MM.1S (cell line): Measurements from ENCODE around the gene IPO5.

ENCODE experiments used
- DNase-seq: peaks from one replicate; pipeline ENCODE4 v3.0.0-alpha.2; 2015
- H2AFZ ChIP-seq: fragments of 300-600 bp; sonication (generic); 2 replicates; pipeline ENCODE4 v1.6.0; 2016; ENCODE audit warnings: antibody characterized with exemption, low read length
- H3F3A ChIP-seq: fragments of 300-600 bp; sonication (generic); 2 replicates; pipeline ENCODE4 v1.6.1; 2016; ENCODE audit warnings: mild to moderate bottlenecking, antibody characterized with exemption, low read length, moderate library complexity, mixed read lengths; ENCODE audit not compliant: insufficient read depth
- H3K27ac ChIP-seq: fragments of 300-600 bp; sonication (generic); 2 replicates; pipeline ENCODE4 v1.5.1; 2016; ENCODE audit warnings: mild to moderate bottlenecking, low read length
- H3K27me3 ChIP-seq: fragments of 300-600 bp; sonication (generic); replicated peaks from 2 replicates; pipeline ENCODE4 v1.6.0; 2016; ENCODE audit warnings: low read length; ENCODE audit not compliant: insufficient read depth
- H3K36me3 ChIP-seq: fragments of 300-600 bp; sonication (generic); replicated peaks from 2 replicates; pipeline ENCODE4 v1.6.1; 2016; ENCODE audit warnings: mild to moderate bottlenecking, low read length, mixed read lengths; ENCODE audit not compliant: insufficient read depth
- H3K4me1 ChIP-seq: fragments of 300-600 bp; sonication (generic); 2 replicates; pipeline ENCODE4 v1.6.1; 2016; ENCODE audit warnings: low read length, mixed read lengths
- H3K4me2 ChIP-seq: fragments of 300-600 bp; sonication (generic); 2 replicates; pipeline ENCODE4 v1.6.0; 2016; ENCODE audit warnings: low read depth, low read length
- H3K4me3 ChIP-seq: fragments of 300-600 bp; sonication (generic); 2 replicates; pipeline ENCODE4 v1.5.1; 2016; ENCODE audit warnings: low read length, mixed read lengths
- H3K79me2 ChIP-seq: fragments of 300-600 bp; sonication (generic); 2 replicates; pipeline ENCODE4 v1.6.1; 2016; ENCODE audit warnings: mixed run types, low read length, mixed read lengths
- H3K9ac ChIP-seq: fragments of 300-600 bp; sonication (generic); 2 replicates; pipeline ENCODE4 v1.6.1; 2016; ENCODE audit warnings: low read length, mixed read lengths
- H3K9me2 ChIP-seq: fragments of 300-600 bp; sonication (generic); replicated peaks from 2 replicates; pipeline ENCODE4 v1.6.1; 2016; ENCODE audit warnings: mild to moderate bottlenecking, low read length, mixed read lengths; ENCODE audit not compliant: insufficient read depth
- H3K9me3 ChIP-seq: fragments of 300-600 bp; sonication (generic); replicated peaks from 2 replicates; pipeline ENCODE4 v1.6.1; 2016; ENCODE audit warnings: mild to moderate bottlenecking, low read length, mixed read lengths; ENCODE audit not compliant: insufficient read depth
- H4K20me1 ChIP-seq: fragments of 300-600 bp; sonication (generic); 2 replicates; pipeline ENCODE4 v1.6.1; 2016; ENCODE audit warnings: mild to moderate bottlenecking, low read length, moderate library complexity, mixed read lengths; ENCODE audit not compliant: insufficient read depth
- EZH2 ChIP-seq: fragments of 300-600 bp; sonication (generic); optimal IDR thresholded peaks from 2 replicates; pipeline ENCODE3; 2017; ENCODE audit warnings: low read depth, mild to moderate bottlenecking, antibody characterized with exemption, low read length, mixed read lengths
- EZH2phosphoT487 ChIP-seq: fragments of 300-600 bp; sonication (generic); IDR thresholded peaks from 2 replicates; pipeline ENCODE4 v1.6.1; 2018; ENCODE audit warnings: antibody characterized with exemption, low read length
- TF ChIP-seq, protein P1 (sequence below): fragments of 300-600 bp; sonication (generic); IDR thresholded peaks from 2 replicates; pipeline ENCODE4 v1.5.1; 2016; ENCODE audit warnings: antibody characterized with exemption, low read length, mixed read lengths

The IPO5 gene

DNA sequence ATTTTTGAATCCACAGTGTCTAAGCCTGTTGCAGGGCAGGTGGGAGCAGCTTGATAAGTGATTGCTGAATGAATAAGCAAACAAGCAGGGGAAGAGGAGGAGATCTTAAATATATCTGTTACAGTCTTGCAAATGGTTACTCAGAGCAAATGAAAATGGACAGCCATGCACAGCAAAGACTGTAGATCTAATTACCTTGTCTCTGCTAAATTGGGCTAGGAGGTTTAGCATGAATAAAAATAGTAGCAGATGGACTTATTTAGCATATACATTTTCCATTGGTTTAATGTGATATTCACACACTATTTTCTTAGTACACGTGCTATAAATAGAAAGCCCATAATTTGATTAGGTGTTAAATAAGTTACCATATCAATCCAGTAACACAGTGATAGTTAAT lies 116.5 kb downstream of the IPO5 start:
- DNase-seq: no peak
- no peaks in the 10 kb centered on the region for H3K4me1 ChIP-seq
- TF ChIP-seq, protein P1, sequence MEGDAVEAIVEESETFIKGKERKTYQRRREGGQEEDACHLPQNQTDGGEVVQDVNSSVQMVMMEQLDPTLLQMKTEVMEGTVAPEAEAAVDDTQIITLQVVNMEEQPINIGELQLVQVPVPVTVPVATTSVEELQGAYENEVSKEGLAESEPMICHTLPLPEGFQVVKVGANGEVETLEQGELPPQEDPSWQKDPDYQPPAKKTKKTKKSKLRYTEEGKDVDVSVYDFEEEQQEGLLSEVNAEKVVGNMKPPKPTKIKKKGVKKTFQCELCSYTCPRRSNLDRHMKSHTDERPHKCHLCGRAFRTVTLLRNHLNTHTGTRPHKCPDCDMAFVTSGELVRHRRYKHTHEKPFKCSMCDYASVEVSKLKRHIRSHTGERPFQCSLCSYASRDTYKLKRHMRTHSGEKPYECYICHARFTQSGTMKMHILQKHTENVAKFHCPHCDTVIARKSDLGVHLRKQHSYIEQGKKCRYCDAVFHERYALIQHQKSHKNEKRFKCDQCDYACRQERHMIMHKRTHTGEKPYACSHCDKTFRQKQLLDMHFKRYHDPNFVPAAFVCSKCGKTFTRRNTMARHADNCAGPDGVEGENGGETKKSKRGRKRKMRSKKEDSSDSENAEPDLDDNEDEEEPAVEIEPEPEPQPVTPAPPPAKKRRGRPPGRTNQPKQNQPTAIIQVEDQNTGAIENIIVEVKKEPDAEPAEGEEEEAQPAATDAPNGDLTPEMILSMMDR: no peak
- TF ChIP-seq EZH2 (no peak), EZH2phosphoT487 (no peak)

DNA sequence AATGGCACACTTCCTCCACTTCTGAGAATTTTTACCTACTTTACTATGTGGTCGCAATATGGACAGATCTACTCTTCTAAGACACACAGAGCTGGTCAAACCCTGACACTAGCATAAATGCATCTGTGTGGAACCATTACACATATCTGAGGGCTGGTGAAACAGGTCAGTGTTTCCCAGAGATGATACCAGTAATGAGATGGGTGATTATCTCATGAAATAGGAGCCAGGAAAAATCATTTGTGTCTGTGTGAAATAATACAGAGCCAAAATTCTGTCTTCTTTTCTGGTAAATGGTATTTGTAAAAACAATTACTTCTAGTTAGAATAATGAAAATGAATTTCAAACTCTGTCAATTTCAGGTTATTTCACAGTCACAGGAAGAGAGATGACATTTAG lies 117.8 kb downstream of the IPO5 start:
- H3K4me3 ChIP-seq: no peak overlapping the region
- H3K4me1 ChIP-seq: no peaks in the 10 kb centered on the region
- H3F3A ChIP-seq: no peaks in the 10 kb centered on the region
- H3K36me3 ChIP-seq: no peaks in the 10 kb centered on the region
- H3K79me2 ChIP-seq: no peaks in the 10 kb centered on the region
- no peak overlapping the region for H3K4me2 ChIP-seq
- no peaks in the 10 kb centered on the region for H3K27me3 ChIP-seq
- no peaks in the 10 kb centered on the region; the same call in 1 of the 2 replicates for H4K20me1 ChIP-seq
- H3K9me3 ChIP-seq: no peaks in the 10 kb centered on the region
- no peak overlapping the region for H3K27ac ChIP-seq
- H3K9ac ChIP-seq: no peak overlapping the region
- no peak for DNase-seq
- no peak for TF ChIP-seq EZH2phosphoT487
- no peak for TF ChIP-seq EZH2
- no peaks in the 10 kb centered on the region for H3K9me2 ChIP-seq
- H2AFZ ChIP-seq: no peak overlapping the region

More for the DNA sequence above, 116.5 kb downstream of the IPO5 start:
- H3K36me3 ChIP-seq: no peaks in the 10 kb centered on the region
- no peak overlapping the region for H3K4me3 ChIP-seq
- no peaks in the 10 kb centered on the region for H3K9me3 ChIP-seq
- H3K27ac ChIP-seq: no peak overlapping the region
- H3K9ac ChIP-seq: no peak overlapping the region
- no peaks in the 10 kb centered on the region for H3K27me3 ChIP-seq
- no peaks in the 10 kb centered on the region; the same call in 1 of the 2 replicates for H4K20me1 ChIP-seq
- no peak overlapping the region for H3K4me2 ChIP-seq
- no peak overlapping the region for H2AFZ ChIP-seq
- H3F3A ChIP-seq: no peaks in the 10 kb centered on the region
- no peaks in the 10 kb centered on the region for H3K9me2 ChIP-seq
- H3K79me2 ChIP-seq: no peaks in the 10 kb centered on the region

DNA sequence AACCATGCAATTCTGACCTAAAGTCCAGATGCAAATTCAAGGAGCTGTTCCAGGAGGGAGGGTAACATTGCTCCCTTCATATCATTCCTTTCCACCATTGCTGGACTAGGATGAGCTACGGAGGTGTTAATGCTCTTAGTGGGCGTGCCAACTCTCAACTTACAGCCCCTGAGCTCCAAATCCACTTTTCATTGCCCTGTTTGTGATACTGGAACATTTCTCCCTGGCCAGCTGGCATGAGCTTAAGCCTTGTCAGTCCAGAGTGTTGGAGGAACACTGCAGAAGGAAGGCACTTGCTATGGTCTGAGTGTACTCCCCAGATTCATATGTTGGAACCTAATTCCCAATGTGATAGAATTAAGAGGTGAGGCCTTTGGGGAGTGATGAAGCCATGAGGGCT lies 119.0 kb downstream of the IPO5 start:
- Histone ChIP-seq H3K27ac (no peak overlapping the region), H3K79me2 (no peaks in the 10 kb centered on the region), H3K4me2 (no peak overlapping the region), H3K9me3 (no peaks in the 10 kb centered on the region), H2AFZ (no peak overlapping the region), H3K9me2 (no peaks in the 10 kb centered on the region), H3K4me1 (no peaks in the 10 kb centered on the region), H3F3A (no peaks in the 10 kb centered on the region), H4K20me1 (no peaks in the 10 kb centered on the region; the same call in 1 of the 2 replicates), H3K36me3 (no peaks in the 10 kb centered on the region), H3K4me3 (no peak overlapping the region), H3K27me3 (no peaks in the 10 kb centered on the region), H3K9ac (no peak overlapping the region)
- TF ChIP-seq EZH2 (no peak), EZH2phosphoT487 (no peak)
- TF ChIP-seq, protein P1: no peak
- DNase-seq: no peak
